Suprapubic skin (tissue), 3 donors: ENCODE measurements around the gene RALGPS1.

Experiments used
- EP300 ChIP-seq: sonication (generic); formaldehyde crosslinking; IDR thresholded peaks from one replicate; pipeline ENCODE4 v1.6.1; 2017; ENCODE audit warnings: antibody characterized with exemption
- POLR2A ChIP-seq, 2 donors: fragments of 450-650 bp; IDR thresholded peaks; one replicate each; pipeline ENCODE4 v1.6.1; 2017; ENCODE audit warnings: antibody characterized with exemption in 2 of 2, mild to moderate bottlenecking in 2 of 2, moderate library complexity in 2 of 2
- TF ChIP-seq, protein P1 (sequence below), 2 donors: fragments of 200-600 bp in 1 of 2; fragments of 450-650 bp in 1 of 2; sonication (generic) in 1 of 2; IDR thresholded peaks; one replicate each; pipeline ENCODE4 v1.5.1; 2016 to 2019; ENCODE audit warnings: antibody characterized with exemption in 2 of 2, mild to moderate bottlenecking in 1 of 2, moderate library complexity in 1 of 2

DNA sequence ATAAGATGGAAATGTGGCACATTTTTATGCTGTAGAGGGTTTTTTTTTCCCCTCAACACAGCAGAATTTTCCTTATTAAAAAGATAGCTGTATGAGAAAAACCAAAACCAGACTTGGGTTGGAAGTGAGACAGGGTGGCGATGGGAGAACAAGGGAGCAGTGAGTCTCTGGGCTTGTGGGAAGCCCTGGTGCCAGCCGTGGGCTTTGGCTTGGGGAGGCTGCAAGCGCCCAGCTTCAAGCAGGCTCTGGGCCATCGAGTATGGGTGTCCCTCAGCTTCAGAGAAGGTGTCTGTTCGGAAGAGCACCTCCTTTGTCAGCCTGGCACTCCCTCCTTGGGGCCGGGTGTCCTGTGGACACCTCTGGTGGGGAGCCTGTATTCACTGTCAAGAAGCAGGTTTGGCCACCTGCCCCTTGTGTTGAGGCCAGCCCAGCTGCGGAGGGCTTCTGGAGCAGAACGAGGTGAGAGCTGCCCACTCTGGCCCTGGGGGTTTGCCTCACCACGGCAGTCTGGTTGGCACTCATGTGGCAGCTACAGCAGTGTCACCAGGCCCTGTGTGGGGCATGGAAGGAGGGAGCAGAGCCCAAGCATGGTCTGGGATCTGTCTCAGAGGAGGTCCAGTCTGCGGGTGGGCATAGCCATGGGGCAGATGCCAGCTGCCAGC lies 245.5 kb downstream of the RALGPS1 start:
- TF ChIP-seq, protein P1, sequence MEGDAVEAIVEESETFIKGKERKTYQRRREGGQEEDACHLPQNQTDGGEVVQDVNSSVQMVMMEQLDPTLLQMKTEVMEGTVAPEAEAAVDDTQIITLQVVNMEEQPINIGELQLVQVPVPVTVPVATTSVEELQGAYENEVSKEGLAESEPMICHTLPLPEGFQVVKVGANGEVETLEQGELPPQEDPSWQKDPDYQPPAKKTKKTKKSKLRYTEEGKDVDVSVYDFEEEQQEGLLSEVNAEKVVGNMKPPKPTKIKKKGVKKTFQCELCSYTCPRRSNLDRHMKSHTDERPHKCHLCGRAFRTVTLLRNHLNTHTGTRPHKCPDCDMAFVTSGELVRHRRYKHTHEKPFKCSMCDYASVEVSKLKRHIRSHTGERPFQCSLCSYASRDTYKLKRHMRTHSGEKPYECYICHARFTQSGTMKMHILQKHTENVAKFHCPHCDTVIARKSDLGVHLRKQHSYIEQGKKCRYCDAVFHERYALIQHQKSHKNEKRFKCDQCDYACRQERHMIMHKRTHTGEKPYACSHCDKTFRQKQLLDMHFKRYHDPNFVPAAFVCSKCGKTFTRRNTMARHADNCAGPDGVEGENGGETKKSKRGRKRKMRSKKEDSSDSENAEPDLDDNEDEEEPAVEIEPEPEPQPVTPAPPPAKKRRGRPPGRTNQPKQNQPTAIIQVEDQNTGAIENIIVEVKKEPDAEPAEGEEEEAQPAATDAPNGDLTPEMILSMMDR (IDR thresholded peaks at IDR 0.05) = no peak
- no peak for TF ChIP-seq POLR2A (IDR thresholded peaks at IDR 0.05)
- TF ChIP-seq EP300 = no peak
